ENCODE data around the gene GTF3C4.

GRCh38 chr9:132702254-132702653 lies 32.0 kb downstream of the GTF3C4 start:
- TF ChIP-seq CTCF (conservative IDR thresholded peaks at IDR 0.05; ENCODE audit: low read depth, low read length) (no peak), EZH2 (IDR thresholded peaks at IDR 0.05; ENCODE audit: borderline replicate concordance, low read depth, low read length, poor library complexity, severe bottlenecking) (no peak)

Data from A673 (cell line).